Panc1 (cell line): ENCODE data around the gene RFTN1. TPM values are rescaled to one million over a fixed set of nuclear protein-coding genes. Genes with fewer than 3 reads are reported as not detected.

ENCODE experiments used
- ATAC-seq: fragments of 200-7000 bp; cut with Tn5 transposase; 2 replicates; pipeline ENCODE4 v1.9.1; 2020; ENCODE audit warnings: mild to moderate bottlenecking, moderate library complexity
- BruUV-seq: library from RNA; stranded (reverse); fragments of 400-500 nt; replicated peaks from 2 replicates; lab custom pipeline; 2021; lab: Mats Ljungman, UMichigan
- CTCF ChIA-PET: fragments of 300-600 bp; sonication (Branson Sonifier 250); formaldehyde crosslinking; loops from one replicate; lab custom pipeline; 2022; ENCODE audit warnings: antibody characterized with exemption; lab: Charles Lee
- POLR2A ChIA-PET: fragments of 300-600 bp; sonication (Branson Sonifier 250); formaldehyde crosslinking; loops from one replicate; lab custom pipeline; 2022; ENCODE audit warnings: antibody characterized with exemption; lab: Charles Lee
- DNase-seq: peaks from one replicate; pipeline ENCODE4 v3.0.0-alpha.2; 2010; ENCODE audit warnings: low read depth, low spot score
- H3K27ac ChIP-seq: 2 replicates; pipeline ENCODE4 v1.5.1; 2011; ENCODE audit warnings: mild to moderate bottlenecking, low read length, inconsistent platforms
- H3K27me3 ChIP-seq: fragments of 200-500 bp; sonication (Bioruptor generic); 2 replicates; pipeline ENCODE4 v1.6.0; 2014; ENCODE audit warnings: low read length, inconsistent platforms; ENCODE audit not compliant: control insufficient read depth, insufficient read depth
- H3K36me3 ChIP-seq: fragments of 200-500 bp; sonication (Bioruptor generic); 2 replicates; pipeline ENCODE4 v1.5.1; 2014; ENCODE audit warnings: inconsistent platforms, mild to moderate bottlenecking, low read length, moderate library complexity; ENCODE audit not compliant: control insufficient read depth, insufficient read depth
- H3K4me1 ChIP-seq: 2 replicates; pipeline ENCODE4 v1.5.1; 2011; ENCODE audit warnings: inconsistent platforms, mild to moderate bottlenecking, low read length, moderate library complexity; ENCODE audit not compliant: control insufficient read depth, insufficient read depth
- H3K4me3 ChIP-seq, 2 experiments: 2 replicates each; pipeline ENCODE4 v1.5.1; 2011 to 2012; ENCODE audit warnings: low read depth in 2 of 2, low read length in 2 of 2, mild to moderate bottlenecking in 2 of 2, inconsistent platforms in 1 of 2, moderate library complexity in 1 of 2
- H3K9me3 ChIP-seq: fragments of 200-500 bp; sonication (Bioruptor generic); 2 replicates; pipeline ENCODE4 v1.5.1; 2014; ENCODE audit warnings: low read depth, mild to moderate bottlenecking, inconsistent platforms, low read length, moderate library complexity; ENCODE audit not compliant: control insufficient read depth, insufficient read depth
- CTCF ChIP-seq: fragments of 450-650 bp; IDR thresholded peaks from 2 replicates; pipeline ENCODE4 v1.5.1; 2017; ENCODE audit warnings: mild to moderate bottlenecking
- POLR2AphosphoS5 ChIP-seq: IDR thresholded peaks from 2 replicates; pipeline ENCODE4 v1.6.1; 2012; ENCODE audit warnings: mild to moderate bottlenecking, low read depth, low read length, moderate library complexity
- SIN3A ChIP-seq: IDR thresholded peaks from 2 replicates; pipeline ENCODE4 v1.6.1; 2012; ENCODE audit warnings: low read depth, mild to moderate bottlenecking, low read length, moderate library complexity, borderline replicate concordance; ENCODE audit not compliant: insufficient read depth
- TCF7L2 ChIP-seq: IDR thresholded peaks from 2 replicates; pipeline ENCODE4 v1.6.1; 2011; ENCODE audit warnings: mild to moderate bottlenecking, low read depth, low read length, inconsistent platforms
- in situ Hi-C: cut with HindIII; loops from 2 replicates; pipeline ENCODE4 v1.10.0; 2016; ENCODE audit warnings: low sequenced_read_pairs, low pct_unique_long_range_greater_than_20kb
- intact Hi-C: fragments of 100-400 bp; cut with micrococcal nuclease; formaldehyde crosslinking; loops from one replicate; pipeline ENCODE4 v1.10.0; 2022; ENCODE audit not compliant: unreplicated experiment
- total RNA-seq: library from RNA; stranded (reverse); gene quantifications from one replicate; pipeline ENCODE4 v1.2.1, GENCODE V29; 2021; ENCODE audit not compliant: unreplicated experiment
- TF ChIP-seq, protein P1 (sequence below), 2 experiments: IDR thresholded peaks; 2 replicates each; pipeline ENCODE4 v1.6.1; 2011 to 2012; ENCODE audit warnings: low read depth in 2 of 2, control low read depth in 1 of 2, low read length in 1 of 2, mild to moderate bottlenecking in 1 of 2, moderate library complexity in 1 of 2; ENCODE audit not compliant: insufficient read depth in 1 of 2

The RFTN1 gene
- total RNA-seq, 1 experiment from 2014 or later = 0.90 TPM

GRCh38 chr3:16386561-16386960 is 126.9 kb downstream of the RFTN1 start:
- in situ Hi-C loops (no loop called here), intact Hi-C loops (no loop called here)
- Histone ChIP-seq H3K36me3 (no peaks in the 10 kb centered on the region), H3K4me1 (no peaks in the 10 kb centered on the region), H3K9me3 (no peaks in the 10 kb centered on the region), H3K4me3 (no peak overlapping the region), H3K27ac (no peak overlapping the region), H3K27me3 (no peaks in the 10 kb centered on the region)
- no peak for ATAC-seq
- ChIA-PET CTCF (no interaction called here), POLR2A (no interaction called here)
- no peak for DNase-seq
- TF ChIP-seq POLR2AphosphoS5 = no peak
- no peak for TF ChIP-seq CTCF
- TF ChIP-seq SIN3A = no peak
- TF ChIP-seq, protein P1, sequence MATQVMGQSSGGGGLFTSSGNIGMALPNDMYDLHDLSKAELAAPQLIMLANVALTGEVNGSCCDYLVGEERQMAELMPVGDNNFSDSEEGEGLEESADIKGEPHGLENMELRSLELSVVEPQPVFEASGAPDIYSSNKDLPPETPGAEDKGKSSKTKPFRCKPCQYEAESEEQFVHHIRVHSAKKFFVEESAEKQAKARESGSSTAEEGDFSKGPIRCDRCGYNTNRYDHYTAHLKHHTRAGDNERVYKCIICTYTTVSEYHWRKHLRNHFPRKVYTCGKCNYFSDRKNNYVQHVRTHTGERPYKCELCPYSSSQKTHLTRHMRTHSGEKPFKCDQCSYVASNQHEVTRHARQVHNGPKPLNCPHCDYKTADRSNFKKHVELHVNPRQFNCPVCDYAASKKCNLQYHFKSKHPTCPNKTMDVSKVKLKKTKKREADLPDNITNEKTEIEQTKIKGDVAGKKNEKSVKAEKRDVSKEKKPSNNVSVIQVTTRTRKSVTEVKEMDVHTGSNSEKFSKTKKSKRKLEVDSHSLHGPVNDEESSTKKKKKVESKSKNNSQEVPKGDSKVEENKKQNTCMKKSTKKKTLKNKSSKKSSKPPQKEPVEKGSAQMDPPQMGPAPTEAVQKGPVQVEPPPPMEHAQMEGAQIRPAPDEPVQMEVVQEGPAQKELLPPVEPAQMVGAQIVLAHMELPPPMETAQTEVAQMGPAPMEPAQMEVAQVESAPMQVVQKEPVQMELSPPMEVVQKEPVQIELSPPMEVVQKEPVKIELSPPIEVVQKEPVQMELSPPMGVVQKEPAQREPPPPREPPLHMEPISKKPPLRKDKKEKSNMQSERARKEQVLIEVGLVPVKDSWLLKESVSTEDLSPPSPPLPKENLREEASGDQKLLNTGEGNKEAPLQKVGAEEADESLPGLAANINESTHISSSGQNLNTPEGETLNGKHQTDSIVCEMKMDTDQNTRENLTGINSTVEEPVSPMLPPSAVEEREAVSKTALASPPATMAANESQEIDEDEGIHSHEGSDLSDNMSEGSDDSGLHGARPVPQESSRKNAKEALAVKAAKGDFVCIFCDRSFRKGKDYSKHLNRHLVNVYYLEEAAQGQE (IDR thresholded peaks at IDR 0.05; ENCODE audit: insufficient read depth in 1 of 2, low read depth in 2 of 2, low read length in 1 of 2) = no peak
- no peak for TF ChIP-seq TCF7L2
- no TSS peak for BruUV-seq

- DNase-seq (no peak), ATAC-seq (no peak)
- no peak overlapping the region for H3K27ac ChIP-seq
- BruUV-seq = no TSS peak
- ChIA-PET POLR2A (no interaction called here), CTCF (no interaction called here)
- no peak for TF ChIP-seq POLR2AphosphoS5
- TF ChIP-seq, protein P1 (IDR thresholded peaks at IDR 0.05; ENCODE audit: insufficient read depth in 1 of 2, low read depth in 2 of 2, low read length in 1 of 2) = no peak
- TF ChIP-seq TCF7L2 = no peak
- TF ChIP-seq CTCF = no peak
- no peak for TF ChIP-seq SIN3A
- no peaks in the 10 kb centered on the region for H3K36me3 ChIP-seq
- H3K4me3 ChIP-seq = no peak overlapping the region
- H3K9me3 ChIP-seq = no peaks in the 10 kb centered on the region
- no peaks in the 10 kb centered on the region for H3K27me3 ChIP-seq
- in situ Hi-C loops = no loop called here
- intact Hi-C loops = no loop called here
- H3K4me1 ChIP-seq = no peaks in the 10 kb centered on the region
Observed at GRCh38 chr3:16385151-16385550, 128.3 kb downstream of the RFTN1 start.
